D721Med (cell line): ENCODE measurements around the gene AGFG2.
A peak's percentile ranks its signal among the peaks of the same experiment; 100 is the strongest.

Source experiments
- DNase-seq: peaks from one replicate; pipeline ENCODE4 v3.0.0; 2011; ENCODE audit warnings: low spot score; ENCODE audit not compliant: insufficient read length
- FAIRE-seq: peaks from 2 replicates; lab custom pipeline; 2011; peaks lifted over from hg19 to GRCh38; lab: Jason Lieb, UNC
- TF ChIP-seq, protein P1 (sequence below): IDR thresholded peaks from 2 replicates; pipeline ENCODE4 v1.5.1; 2012; ENCODE audit warnings: mild to moderate bottlenecking, control low read depth; ENCODE audit not compliant: insufficient read depth; ENCODE audit errors: missing control alignments

Gene AGFG2

DNA sequence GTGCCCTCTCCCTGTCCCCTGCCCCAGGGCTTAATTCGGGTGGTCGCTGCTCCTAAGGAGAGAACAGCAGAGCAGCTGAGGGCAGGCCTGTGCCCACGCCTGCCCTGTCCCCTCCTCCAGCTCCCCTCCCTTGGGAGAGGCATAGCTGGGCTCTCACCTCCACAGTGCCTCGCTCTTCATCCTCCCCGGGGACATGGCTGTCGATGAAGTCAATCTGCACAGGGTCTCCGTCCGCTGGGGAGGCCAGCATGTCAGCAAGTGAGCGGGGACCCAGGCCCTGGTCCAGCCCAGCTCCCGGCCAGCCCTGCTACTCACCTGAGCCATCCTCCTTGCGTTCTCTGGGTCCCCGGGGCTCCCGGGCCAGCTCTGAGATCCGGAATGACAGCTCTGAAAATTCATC, 38.5 kb downstream of the AGFG2 start:
- DNase-seq, result no peak
- TF ChIP-seq, protein P1, sequence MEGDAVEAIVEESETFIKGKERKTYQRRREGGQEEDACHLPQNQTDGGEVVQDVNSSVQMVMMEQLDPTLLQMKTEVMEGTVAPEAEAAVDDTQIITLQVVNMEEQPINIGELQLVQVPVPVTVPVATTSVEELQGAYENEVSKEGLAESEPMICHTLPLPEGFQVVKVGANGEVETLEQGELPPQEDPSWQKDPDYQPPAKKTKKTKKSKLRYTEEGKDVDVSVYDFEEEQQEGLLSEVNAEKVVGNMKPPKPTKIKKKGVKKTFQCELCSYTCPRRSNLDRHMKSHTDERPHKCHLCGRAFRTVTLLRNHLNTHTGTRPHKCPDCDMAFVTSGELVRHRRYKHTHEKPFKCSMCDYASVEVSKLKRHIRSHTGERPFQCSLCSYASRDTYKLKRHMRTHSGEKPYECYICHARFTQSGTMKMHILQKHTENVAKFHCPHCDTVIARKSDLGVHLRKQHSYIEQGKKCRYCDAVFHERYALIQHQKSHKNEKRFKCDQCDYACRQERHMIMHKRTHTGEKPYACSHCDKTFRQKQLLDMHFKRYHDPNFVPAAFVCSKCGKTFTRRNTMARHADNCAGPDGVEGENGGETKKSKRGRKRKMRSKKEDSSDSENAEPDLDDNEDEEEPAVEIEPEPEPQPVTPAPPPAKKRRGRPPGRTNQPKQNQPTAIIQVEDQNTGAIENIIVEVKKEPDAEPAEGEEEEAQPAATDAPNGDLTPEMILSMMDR, result no peak
- no peak for FAIRE-seq

DNA sequence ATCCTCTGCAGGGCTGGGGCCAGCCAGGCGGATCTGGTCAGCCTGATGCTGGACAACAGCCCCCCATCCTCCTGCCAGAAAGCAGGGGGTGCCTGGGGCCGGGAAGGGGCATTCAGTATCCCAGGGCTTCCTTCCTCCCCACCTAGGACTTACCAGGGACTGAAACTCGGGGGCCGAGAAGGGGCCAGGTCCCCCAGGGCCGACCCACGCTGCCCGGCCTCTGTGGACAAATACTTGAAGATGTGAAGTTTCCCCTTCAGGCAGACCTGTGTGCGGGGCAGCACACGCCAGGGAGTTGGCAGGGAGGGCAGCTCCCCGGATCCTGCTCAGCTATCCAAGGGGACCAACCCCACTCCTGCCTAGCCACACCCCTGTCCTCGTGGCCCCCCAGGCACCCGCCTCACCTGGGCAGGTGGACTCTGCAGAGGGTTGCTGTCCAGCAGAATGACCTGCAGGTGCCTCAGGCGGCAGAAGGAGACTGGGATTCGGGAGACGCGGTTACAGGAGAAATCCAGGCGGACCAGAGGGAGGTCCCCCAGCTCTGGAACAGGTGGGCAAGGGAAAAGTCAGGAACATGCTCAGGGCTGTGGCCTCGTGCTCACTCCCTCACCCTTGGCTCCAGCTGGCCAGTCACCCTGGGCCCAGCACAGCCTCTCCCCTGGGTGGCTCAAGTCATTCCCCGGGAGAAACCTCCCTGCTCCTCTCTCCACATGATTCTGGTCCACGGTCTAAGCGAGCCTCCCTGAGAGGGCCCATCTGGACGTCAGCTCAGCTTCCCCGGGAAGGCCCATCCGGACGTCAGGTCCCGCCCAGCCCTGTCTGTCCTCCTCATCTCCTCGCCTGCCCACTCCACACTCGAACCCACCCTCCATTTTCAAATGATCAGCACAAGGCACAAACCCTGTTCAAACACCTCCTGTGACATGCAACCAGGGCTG, 39.5 kb downstream of the AGFG2 start:
- no peak for DNase-seq
- FAIRE-seq, result no peak
- TF ChIP-seq, protein P1, result no peak

DNA sequence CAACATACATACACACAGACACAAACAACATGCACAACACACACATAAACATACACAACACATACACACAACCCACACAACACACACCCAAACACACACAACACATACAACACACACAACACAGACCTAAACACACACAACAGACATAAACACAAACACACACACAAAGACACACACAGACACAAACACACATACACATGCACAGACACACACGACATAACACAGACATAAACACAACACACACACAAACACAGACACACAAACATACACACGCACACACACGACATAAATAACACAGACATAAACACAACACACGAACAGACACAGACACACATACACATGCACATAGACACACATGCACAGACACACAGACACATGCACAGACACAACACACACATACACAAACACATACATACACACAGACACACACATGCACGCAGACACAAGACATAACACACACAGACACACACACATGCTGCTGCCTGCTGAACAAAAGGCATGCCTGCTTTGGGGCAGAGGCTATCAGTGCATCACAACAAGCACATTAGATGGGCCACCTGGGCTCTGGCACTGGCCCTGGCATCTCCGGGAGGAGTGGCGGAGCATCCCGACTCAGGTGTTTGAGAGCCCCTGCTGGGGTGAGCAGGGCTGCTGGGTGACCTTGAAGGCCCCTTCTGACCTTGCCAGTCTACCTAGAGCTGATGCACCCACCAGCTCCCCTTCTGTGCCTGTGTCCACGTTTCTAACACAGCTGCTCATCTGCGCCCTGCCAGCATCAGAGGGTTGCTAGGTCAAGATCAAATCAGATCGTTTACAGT, 41.7 kb downstream of the AGFG2 start:
- TF ChIP-seq, protein P1, result no peak
- peak; percentile 58 for FAIRE-seq
- no peak for DNase-seq

DNA sequence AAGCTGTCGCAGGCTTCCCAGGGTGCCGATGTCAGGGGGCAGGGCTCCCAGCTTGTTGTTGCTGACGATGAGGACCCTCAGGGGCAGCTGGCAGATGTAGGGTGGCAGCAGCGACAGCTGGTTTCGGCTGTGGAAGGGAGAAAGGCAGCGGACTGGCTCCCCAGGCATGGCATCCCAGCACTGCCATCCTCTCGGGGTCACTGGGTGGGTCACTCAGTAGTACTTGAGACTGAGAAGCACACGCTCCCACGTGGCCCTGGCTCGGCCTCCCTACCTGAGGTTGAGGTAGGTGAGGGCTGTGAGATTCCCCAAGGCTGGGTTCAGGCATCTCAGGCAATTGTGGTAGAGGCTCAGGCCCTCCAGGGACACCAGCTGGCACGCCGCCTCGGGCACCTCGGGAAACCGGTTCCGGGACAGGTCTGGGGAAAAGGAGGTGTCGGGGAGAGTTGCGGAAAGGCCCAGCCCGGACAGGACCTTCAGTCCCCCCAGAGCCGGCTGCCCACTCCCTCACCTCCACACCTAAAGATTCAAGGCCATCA, 43.1 kb downstream of the AGFG2 start:
- FAIRE-seq, result no peak
- TF ChIP-seq, protein P1, result no peak
- DNase-seq, result no peak

DNA sequence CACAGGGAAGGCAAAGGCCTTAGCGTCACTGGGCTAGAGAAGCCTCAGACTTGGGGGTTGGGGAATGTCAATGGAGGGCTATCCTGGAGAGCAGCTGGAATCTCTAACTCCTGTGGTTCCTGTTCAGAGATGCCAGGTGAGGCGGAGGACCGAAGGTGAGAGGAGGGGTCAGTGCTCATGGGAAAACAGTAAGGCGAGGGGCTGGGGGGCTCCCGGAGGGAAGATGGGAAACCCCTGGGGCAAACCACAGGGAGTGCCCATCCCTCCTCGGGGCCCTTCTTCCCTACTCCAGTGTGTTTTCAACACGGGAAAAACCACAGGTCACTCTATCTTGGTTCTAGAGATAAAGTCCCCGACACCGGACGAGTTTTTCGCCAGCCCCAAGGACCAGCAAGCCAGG, 43.6 kb downstream of the AGFG2 start:
- DNase-seq (no peak), FAIRE-seq (no peak)

DNA sequence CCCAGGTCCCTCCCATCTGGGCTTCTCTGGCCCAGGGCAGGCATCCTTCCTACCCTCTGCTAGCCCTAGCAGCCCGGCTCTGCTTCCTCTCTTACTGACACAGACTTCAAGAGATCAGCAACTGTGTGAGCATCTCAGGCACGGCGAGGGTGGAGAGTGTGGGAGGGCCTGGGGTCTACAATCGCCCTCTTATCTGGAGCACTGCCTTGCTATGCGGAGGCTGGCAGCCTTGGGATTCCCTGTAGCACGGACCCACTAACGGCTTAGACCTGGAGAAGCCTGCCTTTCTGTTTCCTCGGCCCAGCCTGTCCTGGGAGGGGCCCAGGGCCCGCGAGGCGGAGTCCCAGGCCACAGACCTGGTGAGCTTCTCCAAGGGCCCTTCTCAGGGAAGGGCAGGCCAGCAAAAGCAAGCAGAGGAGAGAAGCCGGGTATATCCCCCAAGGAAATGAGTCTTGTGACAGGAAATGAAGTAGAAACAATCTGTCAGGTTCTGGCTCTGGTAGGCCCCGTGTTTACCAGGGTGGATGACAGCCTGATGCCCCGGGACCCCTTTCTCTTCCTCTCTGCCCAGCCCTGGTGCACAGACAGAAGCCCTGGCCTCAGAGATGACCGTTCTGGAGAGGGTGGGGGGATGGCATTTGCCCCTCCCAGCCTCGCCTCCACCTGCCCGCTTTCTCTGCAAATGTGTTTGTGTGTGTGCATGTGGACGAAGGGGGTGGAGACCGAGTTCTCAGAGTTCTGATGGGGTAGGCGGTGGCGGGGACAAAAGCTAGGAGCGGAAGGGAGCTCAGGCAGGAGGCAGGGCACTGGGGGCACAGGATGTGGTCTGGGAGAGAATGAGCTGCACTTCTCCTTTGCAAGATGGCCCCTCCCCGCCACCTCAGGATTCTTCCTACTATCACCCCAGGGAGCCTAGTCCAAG, 44.4 kb downstream of the AGFG2 start:
- FAIRE-seq (no peak), DNase-seq (no peak)
- TF ChIP-seq, protein P1, result no peak

More for the DNA sequence above, 43.6 kb downstream of the AGFG2 start:
- TF ChIP-seq, protein P1, result no peak
